Activated CD8-positive, alpha-beta T cell treated with anti-CD3 and anti-CD28 coated beads for 36 hours (primary cell): ENCODE data around the gene EHBP1. TPM values are rescaled to one million over a fixed set of nuclear protein-coding genes. Genes with fewer than 3 reads are reported as not detected.

Experiments used
- ATAC-seq: fragments of 200-7000 bp; cut with Tn5 transposase; one replicate; pipeline ENCODE4 v1.10.0; 2021; ENCODE audit warnings: mild to moderate bottlenecking, moderate library complexity
- CTCF ChIA-PET: fragments of 350-600 bp; sonication (Branson Sonifier 250); formaldehyde crosslinking; loops from one replicate; lab custom pipeline; 2021; ENCODE audit warnings: antibody characterized with exemption; lab: Charles Lee
- POLR2A ChIA-PET: fragments of 350-600 bp; sonication (Branson Sonifier 250); formaldehyde crosslinking; loops from one replicate; lab custom pipeline; 2021; ENCODE audit warnings: antibody characterized with exemption; lab: Charles Lee
- DNase-seq: peaks from one replicate; pipeline ENCODE4 v3.0.0-alpha.2; 2020
- H3K27ac Mint-ChIP-seq: one replicate; pipeline ENCODE4 v1.8.0; 2021; ENCODE audit warnings: mild to moderate bottlenecking, mixed read lengths
- H3K27me3 Mint-ChIP-seq: one replicate; pipeline ENCODE4 v1.8.0; 2021; ENCODE audit warnings: mixed read lengths
- H3K36me3 Mint-ChIP-seq: one replicate; pipeline ENCODE4 v1.8.0; 2021; ENCODE audit warnings: low read depth, mixed read lengths
- H3K4me1 Mint-ChIP-seq: one replicate; pipeline ENCODE4 v1.8.0; 2021; ENCODE audit warnings: low read depth, mixed read lengths
- H3K4me3 Mint-ChIP-seq: one replicate; pipeline ENCODE4 v1.8.0; 2021; ENCODE audit warnings: mild to moderate bottlenecking, moderate library complexity, mixed read lengths
- H3K9me3 Mint-ChIP-seq: one replicate; pipeline ENCODE4 v1.8.0; 2021; ENCODE audit warnings: mixed read lengths
- CTCF ChIP-seq: fragments of 200-600 bp; IDR thresholded peaks from one replicate; pipeline ENCODE4 v1.8.0; 2022; ENCODE audit warnings: antibody characterized with exemption, mild to moderate bottlenecking
- intact Hi-C: fragments of 100-400 bp; cut with micrococcal nuclease; formaldehyde crosslinking; loops from one replicate; pipeline ENCODE4 v1.10.0; 2022
- total RNA-seq, 2 experiments: library from RNA; stranded (reverse); gene quantifications; one replicate each; pipeline ENCODE4 v1.2.3, GENCODE V29; 2021

Gene EHBP1
- total RNA-seq, 2 experiments from 2014 or later, result 24.1 to 24.3 TPM

- H3K27ac Mint-ChIP-seq, result no peak overlapping the region
- ATAC-seq, result no peak
- H3K4me3 Mint-ChIP-seq, result no peak overlapping the region
- no peak for TF ChIP-seq CTCF
- POLR2A ChIA-PET, result no interaction called here
- H3K27me3 Mint-ChIP-seq, result no peaks in the 10 kb centered on the region
- H3K9me3 Mint-ChIP-seq, result peaks cover 7% of the 10 kb centered on the region
- CTCF ChIA-PET, result interaction anchor here (1.0 kb wide), 1 partner anchor 19 kb away, joined by 3 read pairs; no protein-coding TSS in a partner anchor
- intact Hi-C loops, result no loop called here
- H3K36me3 Mint-ChIP-seq, result peaks cover 13% of the 10 kb centered on the region
- H3K4me1 Mint-ChIP-seq, result peaks cover 3% of the 10 kb centered on the region
- DNase-seq, result no peak
Observed at GRCh38 chr2:62757029-62757428, 51.5 kb downstream of the EHBP1 start.

- H3K27ac Mint-ChIP-seq, result no peak overlapping the region
- H3K9me3 Mint-ChIP-seq, result no peaks in the 10 kb centered on the region
- intact Hi-C loops, result no loop called here
- no peaks in the 10 kb centered on the region for H3K4me1 Mint-ChIP-seq
- no peak overlapping the region for H3K4me3 Mint-ChIP-seq
- H3K27me3 Mint-ChIP-seq, result no peaks in the 10 kb centered on the region
- POLR2A ChIA-PET, result no interaction called here
- no peak for TF ChIP-seq CTCF
- no peak for ATAC-seq
- peaks cover under 1% of the 10 kb centered on the region for H3K36me3 Mint-ChIP-seq
- CTCF ChIA-PET, result no interaction called here
- no peak for DNase-seq
Observed at GRCh38 chr2:62760026-62760425, 54.5 kb downstream of the EHBP1 start.

GRCh38 chr2:62760555-62760954 is 55.0 kb downstream of the EHBP1 start:
- DNase-seq (no peak), ATAC-seq (no peak)
- no peaks in the 10 kb centered on the region for H3K4me1 Mint-ChIP-seq
- CTCF ChIA-PET, result no interaction called here
- H3K9me3 Mint-ChIP-seq, result no peaks in the 10 kb centered on the region
- POLR2A ChIA-PET, result no interaction called here
- no peak overlapping the region for H3K4me3 Mint-ChIP-seq
- no peaks in the 10 kb centered on the region for H3K36me3 Mint-ChIP-seq
- no peak for TF ChIP-seq CTCF
- no peaks in the 10 kb centered on the region for H3K27me3 Mint-ChIP-seq
- intact Hi-C loops, result no loop called here
- no peak overlapping the region for H3K27ac Mint-ChIP-seq

GRCh38 chr2:62765619-62766376 is 60.3 kb downstream of the EHBP1 start:
- Mint-ChIP-seq H3K36me3 (peaks cover 6% of the 10 kb centered on the region), H3K27me3 (no peaks in the 10 kb centered on the region), H3K27ac (no peak overlapping the region), H3K9me3 (peaks cover 4% of the 10 kb centered on the region), H3K4me3 (no peak overlapping the region), H3K4me1 (no peaks in the 10 kb centered on the region)
- ChIA-PET CTCF (interaction anchor here (2.0 kb wide), 1 partner anchor 10 kb away, joined by 8 read pairs; no protein-coding TSS in a partner anchor), POLR2A (no interaction called here)
- intact Hi-C loops, result no loop called here
- DNase-seq (no peak), ATAC-seq (no peak)
- no peak for TF ChIP-seq CTCF

DNA sequence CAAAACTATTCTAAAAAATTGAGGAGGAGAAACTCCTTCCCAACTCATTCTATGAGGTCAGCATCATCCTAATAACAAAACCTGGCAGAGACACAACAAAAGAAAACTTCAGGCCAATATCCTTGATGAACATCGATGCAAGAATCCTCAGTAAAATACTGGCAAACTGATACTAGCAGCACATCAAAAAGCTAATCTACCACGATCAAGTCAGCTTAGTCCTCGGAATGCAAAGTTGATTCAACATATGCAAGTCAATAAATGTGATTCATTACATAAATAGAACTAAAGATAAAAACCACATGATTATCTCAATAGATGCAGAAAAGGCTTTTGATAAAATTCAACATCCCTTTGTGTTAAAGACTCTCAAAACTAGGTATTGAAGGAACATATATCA is 63.1 kb downstream of the EHBP1 start:
- no peaks in the 10 kb centered on the region for H3K27me3 Mint-ChIP-seq
- H3K36me3 Mint-ChIP-seq, result peaks cover 6% of the 10 kb centered on the region
- ATAC-seq (no peak), DNase-seq (no peak)
- H3K4me3 Mint-ChIP-seq, result no peak overlapping the region
- ChIA-PET POLR2A (no interaction called here), CTCF (interaction anchor here (1.2 to 2.7 kb wide), 2 partner anchors 10 to 312 kb away, joined by 3 to 14 read pairs; no protein-coding TSS in a partner anchor)
- H3K4me1 Mint-ChIP-seq, result no peaks in the 10 kb centered on the region
- H3K9me3 Mint-ChIP-seq, result peaks cover 4% of the 10 kb centered on the region
- H3K27ac Mint-ChIP-seq, result no peak overlapping the region
- TF ChIP-seq CTCF, result no peak
- intact Hi-C loops, result no loop called here
